ENCODE results near the gene ADGRL1.

GRCh38 chr19:14135985-14136508, 69.9 kb downstream of the ADGRL1 start:
- TF ChIP-seq EP300 (IDR thresholded peaks at IDR 0.05; ENCODE audit: borderline replicate concordance), result no peak; the same call in 1 of the 2 replicates
- no peak; the same call in 1 of the 2 replicates for TF ChIP-seq ZBTB7A (IDR thresholded peaks at IDR 0.05; ENCODE audit: low read depth)
- TF ChIP-seq MAX (IDR thresholded peaks at IDR 0.05), result no peak
- TF ChIP-seq EGR1 (IDR thresholded peaks at IDR 0.05), result no peak
- no peak for TF ChIP-seq CREB1 (IDR thresholded peaks at IDR 0.05; ENCODE audit: low read depth)
- TF ChIP-seq REST (IDR thresholded peaks at IDR 0.05; ENCODE audit: low read depth), result no peak
- no peak for TF ChIP-seq RAD21 (IDR thresholded peaks at IDR 0.05; ENCODE audit: low read depth)
- TF ChIP-seq YY1 (IDR thresholded peaks at IDR 0.05; ENCODE audit: low read depth), result 0 out of 2 replicates have a peak, but pooled peaks have one; percentile 34
- TF ChIP-seq TAF1 (IDR thresholded peaks at IDR 0.05; ENCODE audit: low read depth), result no peak
